NB4 (cell line): ENCODE results near the gene RAB15.

ENCODE experiments used
- DNase-seq: peaks from one replicate; pipeline ENCODE4 v3.0.0; 2010; ENCODE audit warnings: low read depth
- H3K4me3 ChIP-seq: one replicate; pipeline ENCODE4 v1.5.1; 2011; ENCODE audit warnings: mild to moderate bottlenecking, low read depth, low read length, moderate library complexity
- MYC ChIP-seq: IDR thresholded peaks from 2 replicates; pipeline ENCODE4 v1.6.1; 2011; ENCODE audit warnings: low read depth, low read length
- POLR2A ChIP-seq: IDR thresholded peaks from 2 replicates; pipeline ENCODE4 v1.6.1; 2011; ENCODE audit warnings: mild to moderate bottlenecking; ENCODE audit not compliant: insufficient read length; ENCODE audit errors: extremely low read depth
- TF ChIP-seq, protein P1 (sequence below): IDR thresholded peaks from 2 replicates; pipeline ENCODE4 v1.6.1; 2011; ENCODE audit warnings: low read depth, low read length
- TF ChIP-seq, protein P2 (sequence below): IDR thresholded peaks from one replicate; pipeline ENCODE4 v1.5.1; 2012; ENCODE audit warnings: low read depth, low read length

The RAB15 gene

DNA sequence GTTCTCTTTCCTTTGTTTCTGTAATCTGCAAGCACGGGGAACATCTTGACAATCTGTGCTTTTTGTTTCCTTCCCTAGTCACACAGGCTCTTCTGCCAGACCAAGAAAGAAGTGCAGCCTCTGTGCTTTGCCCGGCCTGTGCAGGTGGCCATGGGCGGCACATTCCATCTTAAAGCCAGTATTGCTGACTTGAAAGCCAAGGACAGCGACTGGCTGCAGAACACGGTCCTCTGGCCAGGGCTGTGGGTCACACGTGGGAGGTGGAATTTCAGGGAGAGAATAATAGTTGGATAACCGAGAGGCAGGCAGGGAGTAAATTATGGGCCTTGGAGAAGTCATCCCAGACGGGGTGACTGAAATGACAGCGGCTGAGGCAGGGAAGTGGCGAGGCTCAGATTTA is 39.4 kb upstream of the RAB15 start:
- H3K4me3 ChIP-seq = no peak overlapping the region
- TF ChIP-seq, protein P1, sequence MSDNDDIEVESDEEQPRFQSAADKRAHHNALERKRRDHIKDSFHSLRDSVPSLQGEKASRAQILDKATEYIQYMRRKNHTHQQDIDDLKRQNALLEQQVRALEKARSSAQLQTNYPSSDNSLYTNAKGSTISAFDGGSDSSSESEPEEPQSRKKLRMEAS = no peak
- no peak for TF ChIP-seq MYC
- TF ChIP-seq, protein P2, sequence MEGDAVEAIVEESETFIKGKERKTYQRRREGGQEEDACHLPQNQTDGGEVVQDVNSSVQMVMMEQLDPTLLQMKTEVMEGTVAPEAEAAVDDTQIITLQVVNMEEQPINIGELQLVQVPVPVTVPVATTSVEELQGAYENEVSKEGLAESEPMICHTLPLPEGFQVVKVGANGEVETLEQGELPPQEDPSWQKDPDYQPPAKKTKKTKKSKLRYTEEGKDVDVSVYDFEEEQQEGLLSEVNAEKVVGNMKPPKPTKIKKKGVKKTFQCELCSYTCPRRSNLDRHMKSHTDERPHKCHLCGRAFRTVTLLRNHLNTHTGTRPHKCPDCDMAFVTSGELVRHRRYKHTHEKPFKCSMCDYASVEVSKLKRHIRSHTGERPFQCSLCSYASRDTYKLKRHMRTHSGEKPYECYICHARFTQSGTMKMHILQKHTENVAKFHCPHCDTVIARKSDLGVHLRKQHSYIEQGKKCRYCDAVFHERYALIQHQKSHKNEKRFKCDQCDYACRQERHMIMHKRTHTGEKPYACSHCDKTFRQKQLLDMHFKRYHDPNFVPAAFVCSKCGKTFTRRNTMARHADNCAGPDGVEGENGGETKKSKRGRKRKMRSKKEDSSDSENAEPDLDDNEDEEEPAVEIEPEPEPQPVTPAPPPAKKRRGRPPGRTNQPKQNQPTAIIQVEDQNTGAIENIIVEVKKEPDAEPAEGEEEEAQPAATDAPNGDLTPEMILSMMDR = no peak
- no peak for TF ChIP-seq POLR2A
- no peak for DNase-seq

DNA sequence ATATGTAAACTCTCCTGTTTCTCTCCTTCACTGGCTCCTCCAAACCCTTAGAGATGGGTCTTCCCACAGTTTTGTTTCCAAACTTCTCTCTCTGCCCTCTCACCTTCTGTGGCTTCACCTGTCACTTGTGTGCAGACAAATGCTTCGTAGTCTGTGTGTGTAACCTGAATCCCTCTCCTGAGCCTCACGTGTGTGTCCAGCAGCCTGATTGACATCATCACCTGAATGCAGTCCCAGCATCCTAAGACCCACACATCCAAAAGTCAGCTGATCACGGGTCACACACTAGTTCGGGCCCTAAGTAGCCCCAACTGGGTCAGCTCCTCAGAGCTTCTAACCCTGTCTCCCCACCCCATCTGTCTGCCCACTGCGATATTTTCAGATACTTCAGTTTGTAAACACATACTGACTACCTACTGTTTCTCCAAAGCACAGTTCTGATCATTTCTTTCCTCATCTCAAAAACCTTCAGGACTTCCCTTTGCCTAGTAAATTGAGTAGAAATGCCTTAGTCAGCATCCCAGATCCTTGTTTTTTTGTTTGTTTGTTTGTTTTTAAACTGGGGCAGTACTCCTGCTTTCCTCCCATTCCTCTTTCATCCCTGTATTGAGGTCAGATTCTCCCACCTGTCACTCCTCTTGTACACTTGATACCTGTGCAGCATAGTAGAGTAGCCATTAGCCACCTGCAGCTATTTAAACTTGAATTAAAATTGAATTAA is 38.2 kb upstream of the RAB15 start:
- DNase-seq = no peak
- H3K4me3 ChIP-seq = no peak overlapping the region
- TF ChIP-seq, protein P1 = no peak
- TF ChIP-seq, protein P2 = no peak
- no peak for TF ChIP-seq POLR2A
- TF ChIP-seq MYC = no peak

DNA sequence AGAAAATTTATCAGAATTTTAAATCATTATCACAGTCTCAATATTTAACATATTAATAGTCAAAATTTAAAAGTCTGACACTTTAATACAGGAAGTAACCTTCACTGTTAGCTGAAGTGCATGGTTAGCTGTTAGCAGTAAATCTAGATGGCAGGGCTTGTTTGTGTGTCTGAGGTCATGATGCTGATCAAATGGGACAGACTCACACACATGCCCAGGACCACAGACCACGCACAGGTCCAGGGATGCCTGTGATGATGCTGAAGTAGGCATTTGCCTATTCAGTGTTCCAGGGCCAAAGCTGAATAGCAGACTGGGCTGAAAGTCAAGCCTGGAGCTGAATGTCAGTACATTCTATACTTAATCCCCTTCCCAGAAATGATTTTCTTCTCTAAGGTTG is 35.1 kb upstream of the RAB15 start:
- TF ChIP-seq, protein P2 = no peak
- no peak for TF ChIP-seq POLR2A
- TF ChIP-seq, protein P1 = no peak
- TF ChIP-seq MYC = no peak
- no peak for DNase-seq
- H3K4me3 ChIP-seq = no peak overlapping the region

DNA sequence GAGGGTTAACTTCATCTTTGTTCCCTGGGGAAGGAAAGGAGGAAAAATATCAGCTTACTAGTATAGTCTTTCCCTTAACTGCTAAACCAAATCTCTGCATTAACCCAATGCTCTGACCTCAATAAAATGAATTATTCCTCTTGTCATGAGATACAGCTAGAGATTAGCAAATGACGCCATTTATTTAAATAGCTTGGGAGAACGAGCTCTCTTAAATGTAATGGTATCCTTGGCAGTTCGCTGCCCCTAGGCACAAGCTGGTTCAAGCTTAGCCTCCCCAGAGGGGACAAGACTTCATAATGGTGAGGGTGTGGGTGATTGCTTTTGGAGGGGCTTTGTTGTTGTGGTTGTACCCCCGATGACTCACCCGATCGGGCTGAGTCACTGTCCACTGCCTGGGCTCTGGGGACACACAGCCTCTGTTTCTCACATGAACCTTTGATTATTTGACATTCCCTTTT is 34.2 kb upstream of the RAB15 start:
- H3K4me3 ChIP-seq = no peak overlapping the region
- no peak for TF ChIP-seq POLR2A
- TF ChIP-seq, protein P1 = no peak
- TF ChIP-seq, protein P2 = no peak
- no peak for TF ChIP-seq MYC
- peak; percentile 53 for DNase-seq

DNA sequence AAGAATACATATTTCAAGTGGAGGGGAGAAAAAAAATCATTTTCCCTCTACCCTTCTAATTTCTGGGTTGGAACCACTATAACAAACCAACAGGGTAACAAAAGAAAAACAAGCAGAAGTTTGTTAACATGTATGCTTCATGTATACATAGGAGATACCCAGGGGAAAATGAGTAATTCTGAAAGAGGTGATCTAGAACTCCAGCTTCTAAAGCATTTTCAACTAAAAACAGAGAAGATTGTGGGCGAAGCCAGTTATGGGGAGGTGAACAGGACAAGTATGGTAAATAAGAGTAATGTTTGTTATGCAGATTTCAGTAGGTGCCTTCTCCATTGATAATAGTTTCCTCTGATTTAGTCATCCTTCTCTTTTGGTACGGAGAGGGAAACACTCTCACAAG is 31.3 kb upstream of the RAB15 start:
- DNase-seq = no peak
- no peak overlapping the region for H3K4me3 ChIP-seq
- no peak for TF ChIP-seq POLR2A
- TF ChIP-seq, protein P2 = no peak
- TF ChIP-seq, protein P1 = no peak
- TF ChIP-seq MYC = no peak
